Ascending aorta (tissue), 2 donors: ENCODE measurements around the gene BLM. TPM values are rescaled to one million over a fixed set of nuclear protein-coding genes. Genes with fewer than 3 reads are reported as not detected.

Experiments used
- DNase-seq, 2 donors: peaks; one replicate each; pipeline ENCODE4 v3.0.0-alpha.2; 2019; ENCODE audit warnings: low spot score in 2 of 2
- H3K27ac ChIP-seq, 2 donors: fragments of 200-600 bp; sonication (generic); one replicate each; pipeline ENCODE4 v1.5.1; 2016 to 2017; ENCODE audit warnings: mild to moderate bottlenecking in 1 of 2
- H3K27me3 ChIP-seq: fragments of 200-600 bp; sonication (generic); one replicate; pipeline ENCODE4 v1.5.1; 2017
- H3K36me3 ChIP-seq, 2 donors: fragments of 200-600 bp; sonication (generic); one replicate each; pipeline ENCODE4 v1.5.1; 2016
- H3K4me1 ChIP-seq, 2 donors: fragments of 200-600 bp; sonication (generic); one replicate each; pipeline ENCODE4 v1.5.1; 2016 to 2017; ENCODE audit warnings: mild to moderate bottlenecking in 1 of 2
- H3K4me3 ChIP-seq, 2 donors: fragments of 200-600 bp; sonication (generic); one replicate each; pipeline ENCODE4 v1.5.1; 2016 to 2017; ENCODE audit warnings: mild to moderate bottlenecking in 1 of 2
- H3K9me3 ChIP-seq, 2 donors: fragments of 200-600 bp; sonication (generic); one replicate each; pipeline ENCODE4 v1.5.1; 2016
- CTCF ChIP-seq, 3 experiments: fragments of 200-600 bp in 2 of 3; fragments of 450-650 bp in 1 of 3; sonication (generic) in 2 of 3; IDR thresholded peaks; one replicate each; pipeline ENCODE4 v1.5.1; 2016 to 2019; ENCODE audit warnings: antibody characterized with exemption in 3 of 3, mild to moderate bottlenecking in 1 of 3, moderate library complexity in 1 of 3
- intact Hi-C: fragments of 100-400 bp; cut with DNase I; formaldehyde crosslinking; loops from one replicate; pipeline ENCODE4 v1.15.1; 2023
- total RNA-seq: library from RNA; depleted of rRNA; stranded (reverse); fragments of >200 nt; gene quantifications from one replicate; pipeline ENCODE4 v1.1.0, GENCODE V29; 2016

BLM gene
- total RNA-seq, 1 donor from 2014 or later = 0.11 TPM

- H3K4me1 ChIP-seq = peaks cover 4 to 17% of the 10 kb centered on the region in 2 donors
- no peak for DNase-seq
- no peak overlapping the region for H3K27ac ChIP-seq
- intact Hi-C loops = no loop called here
- H3K9me3 ChIP-seq = no peaks in the 10 kb centered on the region
- no peak for TF ChIP-seq CTCF (IDR thresholded peaks at IDR 0.05)
- no peaks in the 10 kb centered on the region for H3K27me3 ChIP-seq
- H3K36me3 ChIP-seq = no peaks in the 10 kb centered on the region
- H3K4me3 ChIP-seq = no peak overlapping the region
These were observed 39.0 kb upstream of the BLM start for GRCh38 chr15:90677807-90678790.

GRCh38 chr15:90679959-90680358, 37.2 kb upstream of the BLM start:
- no peaks in the 10 kb centered on the region for H3K9me3 ChIP-seq
- H3K36me3 ChIP-seq = no peaks in the 10 kb centered on the region
- peak in 1 of 2 donors; percentile 84 for DNase-seq
- peaks cover 4 to 17% of the 10 kb centered on the region in 2 donors for H3K4me1 ChIP-seq
- peak overlapping the region; percentile 87 to 92 for H3K27ac ChIP-seq
- intact Hi-C loops = loop anchor here (2.0 kb wide), 1 partner anchor 37 kb away; the partner anchor contains the start of gene BLM
- no peaks in the 10 kb centered on the region for H3K27me3 ChIP-seq
- no peak overlapping the region for H3K4me3 ChIP-seq
- TF ChIP-seq CTCF (IDR thresholded peaks at IDR 0.05) = no peak

GRCh38 chr15:90680371-90680935, 36.7 kb upstream of the BLM start:
- peaks cover 4 to 17% of the 10 kb centered on the region in 2 donors for H3K4me1 ChIP-seq
- no peak for TF ChIP-seq CTCF (IDR thresholded peaks at IDR 0.05)
- H3K4me3 ChIP-seq = no peak overlapping the region
- H3K27ac ChIP-seq = peak overlapping the region; percentile 87 to 92
- H3K9me3 ChIP-seq = no peaks in the 10 kb centered on the region
- H3K36me3 ChIP-seq = no peaks in the 10 kb centered on the region
- H3K27me3 ChIP-seq = no peaks in the 10 kb centered on the region
- DNase-seq = peak in 1 of 2 donors; percentile 86
- intact Hi-C loops = loop anchor here (2.0 kb wide), 1 partner anchor 36 kb away; the partner anchor contains the start of gene BLM

- Histone ChIP-seq H3K9me3 (no peaks in the 10 kb centered on the region), H3K27ac (peak overlapping the region; percentile 87 to 92), H3K36me3 (no peaks in the 10 kb centered on the region), H3K4me3 (no peak overlapping the region), H3K27me3 (no peaks in the 10 kb centered on the region), H3K4me1 (peaks cover 4 to 17% of the 10 kb centered on the region in 2 donors)
- intact Hi-C loops = loop anchor here (2.0 kb wide), 1 partner anchor 36 kb away; the partner anchor contains the start of gene BLM
- no peak for TF ChIP-seq CTCF (IDR thresholded peaks at IDR 0.05)
- DNase-seq = no peak
These were observed 36.1 kb upstream of the BLM start for GRCh38 chr15:90681056-90681455.

GRCh38 chr15:90681480-90681879, 35.7 kb upstream of the BLM start:
- intact Hi-C loops = loop anchor here (2.0 kb wide), 1 partner anchor 35 kb away; the partner anchor contains the start of gene BLM
- peak in 1 of 2 donors; percentile 79 for DNase-seq
- Histone ChIP-seq H3K4me1 (peaks cover 4 to 17% of the 10 kb centered on the region in 2 donors), H3K36me3 (no peaks in the 10 kb centered on the region), H3K9me3 (no peaks in the 10 kb centered on the region), H3K27ac (peak overlapping the region; percentile 87 to 92), H3K4me3 (no peak overlapping the region), H3K27me3 (no peaks in the 10 kb centered on the region)
- no peak for TF ChIP-seq CTCF (IDR thresholded peaks at IDR 0.05)
